Adipose tissue (tissue), 3 donors: Measurements from ENCODE around the gene LRRC66. TPM values are rescaled to one million over a fixed set of nuclear protein-coding genes. Genes with fewer than 3 reads are reported as not detected.

Source experiments
- H3K27ac ChIP-seq: one replicate; pipeline ENCODE4 v1.5.1; 2013; ENCODE audit warnings: low read depth, low read length
- WGBS, 3 donors: extraction: QIAGEN DNeasy Blood & Tissue Kit; methylation state at CpG; one replicate each; pipeline ENCODE4 v1.1.7; 2013; 5-methylcytosine and 5-hydroxymethylcytosine counted together
- polyA plus RNA-seq, 3 donors: library from polyadenylated mRNA; stranded (reverse); fragments of 200-250 nt; gene quantifications; one replicate each; pipeline ENCODE4 v1.2.3, GENCODE V29; 2013
- donor health status: healthy with polysubstance abuse.
- donor health status: Bipolar disorder and iron deficiency.
- donor health status: healthy.

The LRRC66 gene
- polyA plus RNA-seq, 3 donors: 0.07 to 0.27 (median 0.11) TPM

DNA sequence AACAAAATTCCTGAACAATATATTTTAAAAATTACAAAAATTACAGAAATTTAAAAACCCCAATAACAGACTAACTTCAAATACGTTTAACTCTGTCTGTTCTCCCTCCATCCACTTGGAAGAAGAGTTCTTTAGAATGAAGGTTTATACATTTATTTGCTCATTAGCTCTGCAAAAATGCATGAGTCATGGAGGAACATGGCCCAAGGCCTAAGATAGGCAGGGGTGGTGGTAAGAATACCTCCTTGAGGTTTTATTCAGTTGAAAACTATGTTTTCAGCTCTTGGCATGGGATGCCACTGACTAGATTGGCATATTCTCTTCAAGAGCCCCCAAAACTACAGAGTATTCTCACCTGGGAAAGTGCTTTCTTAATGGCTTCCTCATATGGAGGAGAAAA, 8.8 kb upstream of the LRRC66 start:
- H3K27ac ChIP-seq: no peak overlapping the region
- 76 to 90% (median 88%) methylated on average over 1 of the region's 1 CpG for WGBS, 3 donors

DNA sequence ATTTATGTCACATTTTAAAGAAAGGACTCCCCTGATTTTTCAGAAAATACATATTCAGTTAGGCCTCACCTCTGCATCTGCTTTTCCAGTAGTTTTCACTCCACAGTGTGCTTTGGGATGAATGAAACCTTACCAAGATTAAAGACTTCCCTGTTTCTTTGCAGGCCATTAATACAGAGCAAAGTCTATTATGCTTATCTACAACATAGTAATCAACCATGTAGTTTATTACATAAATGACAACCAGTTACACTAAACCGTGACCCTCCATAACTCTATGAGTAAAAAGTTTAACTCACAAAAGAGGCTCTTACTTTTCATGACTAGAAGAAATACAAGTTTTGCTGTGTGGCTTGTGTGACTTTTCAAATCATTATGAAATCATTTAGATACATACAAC, 2.3 kb downstream of the LRRC66 start:
- WGBS, 3 donors: 15 to 36% (median 34%) methylated on average over 1 of the region's 1 CpG

DNA sequence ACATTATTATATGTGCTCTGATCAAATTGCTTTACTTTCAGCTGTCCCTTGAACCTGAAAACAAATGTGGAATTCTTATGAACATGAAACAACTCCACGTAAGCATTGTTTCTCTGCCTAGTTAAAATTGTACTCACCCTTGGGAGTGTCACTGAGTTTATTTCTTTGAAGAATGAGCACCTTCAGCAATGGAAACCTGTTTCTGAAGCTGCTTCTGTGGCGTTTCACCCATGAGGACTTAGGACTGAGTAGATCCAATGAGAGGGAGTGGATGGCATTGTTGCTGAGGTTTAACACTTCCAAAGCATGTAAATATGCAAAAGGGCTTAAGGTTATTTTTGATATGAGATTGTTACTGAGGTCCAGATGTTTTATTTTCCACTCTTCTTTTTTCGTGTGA, 3.2 kb downstream of the LRRC66 start:
- H3K27ac ChIP-seq: no peak overlapping the region
- WGBS, 3 donors: 77 to 88% (median 85%) methylated on average over 3 of the region's 3 CpGs

More for the DNA sequence above, 2.3 kb downstream of the LRRC66 start:
- no peak overlapping the region for H3K27ac ChIP-seq

DNA sequence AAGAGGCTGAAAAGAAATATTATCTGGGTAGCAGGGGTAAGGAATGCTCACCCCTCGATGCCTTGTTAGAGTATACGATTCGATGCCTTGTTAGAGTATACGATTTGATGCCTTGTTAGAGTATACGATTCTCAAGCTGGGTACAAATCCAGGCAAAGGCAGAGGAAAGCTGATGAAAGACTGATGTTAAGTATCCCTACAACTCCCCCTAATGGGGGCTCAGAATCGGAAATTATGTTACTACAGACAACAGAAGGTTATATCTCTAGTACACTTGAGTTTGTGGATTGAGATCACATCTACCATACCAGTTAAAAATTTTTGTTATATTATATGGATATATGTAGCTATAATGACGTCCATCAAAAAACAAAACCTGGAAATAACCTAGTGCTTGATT, 4.8 kb downstream of the LRRC66 start:
- WGBS, 3 donors: 77 to 79% (median 78%) methylated on average over 7 of the region's 7 CpGs
- H3K27ac ChIP-seq: no peak overlapping the region

DNA sequence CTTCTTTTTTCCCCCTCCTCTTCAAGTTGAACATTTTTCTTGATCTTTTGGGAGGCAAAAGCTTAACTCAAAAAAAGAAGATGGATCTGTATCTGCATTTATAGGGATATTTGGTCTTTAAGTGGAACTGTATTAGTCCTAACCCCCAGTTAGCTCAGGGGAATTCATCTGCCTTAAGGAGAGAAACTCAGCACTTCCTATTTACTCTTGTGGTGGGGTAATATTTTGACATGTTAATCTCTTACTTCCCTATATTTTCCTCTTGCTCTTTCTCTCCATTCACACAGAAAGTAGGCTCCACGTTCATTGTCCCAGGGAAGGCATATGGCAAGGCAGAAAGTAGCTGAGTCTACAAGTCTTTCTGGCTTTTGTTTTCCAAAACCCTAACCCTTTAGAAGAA, 5.3 kb downstream of the LRRC66 start:
- H3K27ac ChIP-seq: no peak overlapping the region
- WGBS, 3 donors: 48 to 78% (median 50%) methylated on average over 1 of the region's 1 CpG

DNA sequence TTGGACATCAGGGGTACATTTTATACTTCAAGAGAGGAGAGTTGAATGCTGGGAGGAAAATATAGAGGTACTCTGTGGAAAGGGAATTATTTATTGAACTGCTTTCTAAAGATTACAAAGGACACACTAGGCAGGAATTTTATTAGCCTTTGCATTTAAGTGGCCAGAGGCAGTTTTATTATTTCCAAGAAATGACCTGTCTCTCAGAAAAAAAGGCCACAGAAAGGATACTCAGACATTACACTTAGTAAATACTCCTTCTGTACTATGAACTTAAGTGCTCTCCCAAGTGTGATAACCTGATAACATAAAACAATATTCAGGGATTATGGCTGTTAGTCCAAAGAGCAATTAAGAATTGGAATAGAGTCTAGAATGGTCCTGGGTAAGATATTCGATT, 7.5 kb downstream of the LRRC66 start:
- no peak overlapping the region for H3K27ac ChIP-seq
- WGBS, 3 donors: 90 to 94% (median 93%) methylated on average over 1 of the region's 1 CpG

DNA sequence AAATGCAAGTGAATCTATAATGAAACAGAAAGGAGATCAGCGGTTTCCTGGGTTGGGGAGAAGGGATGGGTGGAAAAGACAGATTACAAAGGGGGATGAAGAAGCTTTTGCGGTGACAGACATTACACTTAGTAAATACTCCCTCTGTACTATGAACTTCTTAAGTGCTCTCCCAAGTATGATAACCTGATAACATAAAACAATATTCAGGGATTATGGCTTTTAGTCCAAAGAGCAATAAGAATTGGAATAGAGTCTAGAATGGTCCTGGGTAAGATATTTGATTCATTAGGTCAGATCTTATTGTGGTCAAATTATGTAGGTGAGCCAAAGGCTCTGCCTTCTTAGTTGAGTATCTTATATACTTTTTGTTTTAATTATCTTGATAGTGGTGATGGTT, 9.2 kb downstream of the LRRC66 start:
- WGBS, 3 donors: 91 to 98% (median 94%) methylated on average over 2 of the region's 2 CpGs
- no peak overlapping the region for H3K27ac ChIP-seq

GRCh38 chr4:52006887-52007286, 13.3 kb downstream of the LRRC66 start:
- H3K27ac ChIP-seq: no peak overlapping the region
- WGBS, 3 donors: 86 to 96% (median 93%) methylated on average over 4 of the region's 4 CpGs

GRCh38 chr4:52005604-52006273, 14.4 kb downstream of the LRRC66 start:
- 96 to 100% (median 96%) methylated on average over 1 of the region's 2 CpGs for WGBS, 3 donors
- H3K27ac ChIP-seq: no peak overlapping the region

- no peak overlapping the region for H3K27ac ChIP-seq
Measured at GRCh38 chr4:52004414-52004813, 15.7 kb downstream of the LRRC66 start.

DNA sequence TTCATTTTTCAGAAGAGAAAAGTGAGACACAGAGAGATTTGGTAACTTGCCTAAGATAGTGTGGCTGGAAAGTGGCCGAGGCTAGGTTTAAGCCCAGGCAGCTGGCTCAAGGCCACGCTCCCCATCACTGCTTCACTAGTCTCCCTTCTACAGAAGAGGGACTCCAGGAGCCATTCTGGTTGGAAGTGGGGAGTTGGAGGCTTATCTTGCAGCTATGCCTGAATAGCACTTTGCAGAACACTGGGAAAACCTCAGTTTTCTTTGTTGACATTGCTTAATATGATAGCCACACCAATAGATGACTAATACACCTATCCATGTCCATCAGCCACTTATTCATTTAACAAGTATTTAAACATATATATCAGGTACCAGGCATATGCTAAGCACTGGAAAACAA, 18.5 kb downstream of the LRRC66 start:
- WGBS, 3 donors: 76 to 86% (median 82%) methylated on average over 2 of the region's 2 CpGs
- H3K27ac ChIP-seq: no peak overlapping the region

DNA sequence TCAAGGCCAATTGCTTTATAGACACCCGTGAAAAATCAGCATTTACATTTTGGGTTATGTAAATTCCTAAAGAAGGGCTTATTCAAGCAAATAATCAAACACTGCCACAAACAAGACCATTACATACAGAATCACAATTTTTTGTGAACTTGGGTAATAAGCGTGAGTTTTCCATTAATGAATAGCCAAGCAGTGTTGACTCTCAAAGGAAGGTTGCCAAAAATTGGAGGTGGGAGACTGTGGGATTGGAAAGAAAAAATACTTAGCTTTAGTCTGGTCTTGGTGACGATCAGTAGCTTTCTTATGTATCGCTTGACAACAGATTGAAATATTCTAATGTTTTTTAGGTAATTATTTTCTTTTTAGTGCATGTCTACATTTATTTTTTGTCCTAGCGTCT, 20.9 kb downstream of the LRRC66 start:
- 56 to 94% (median 92%) methylated on average over 5 of the region's 5 CpGs for WGBS, 3 donors
- no peak overlapping the region for H3K27ac ChIP-seq

GRCh38 chr4:51998837-51999236, 21.3 kb downstream of the LRRC66 start:
- no peak overlapping the region for H3K27ac ChIP-seq

GRCh38 chr4:51997647-51998046, 22.5 kb downstream of the LRRC66 start:
- H3K27ac ChIP-seq: no peak overlapping the region

- H3K27ac ChIP-seq: no peak overlapping the region
- WGBS, 3 donors: 50 to 60% (median 56%) methylated on average over 20 of the region's 20 CpGs
Measured at GRCh38 chr4:51995647-51996220, 24.4 kb downstream of the LRRC66 start.

- WGBS, 3 donors: 76 to 96% (median 88%) methylated on average over 1 of the region's 1 CpG
- H3K27ac ChIP-seq: no peak overlapping the region
Measured at GRCh38 chr4:51965862-51966261, 54.3 kb downstream of the LRRC66 start.

DNA sequence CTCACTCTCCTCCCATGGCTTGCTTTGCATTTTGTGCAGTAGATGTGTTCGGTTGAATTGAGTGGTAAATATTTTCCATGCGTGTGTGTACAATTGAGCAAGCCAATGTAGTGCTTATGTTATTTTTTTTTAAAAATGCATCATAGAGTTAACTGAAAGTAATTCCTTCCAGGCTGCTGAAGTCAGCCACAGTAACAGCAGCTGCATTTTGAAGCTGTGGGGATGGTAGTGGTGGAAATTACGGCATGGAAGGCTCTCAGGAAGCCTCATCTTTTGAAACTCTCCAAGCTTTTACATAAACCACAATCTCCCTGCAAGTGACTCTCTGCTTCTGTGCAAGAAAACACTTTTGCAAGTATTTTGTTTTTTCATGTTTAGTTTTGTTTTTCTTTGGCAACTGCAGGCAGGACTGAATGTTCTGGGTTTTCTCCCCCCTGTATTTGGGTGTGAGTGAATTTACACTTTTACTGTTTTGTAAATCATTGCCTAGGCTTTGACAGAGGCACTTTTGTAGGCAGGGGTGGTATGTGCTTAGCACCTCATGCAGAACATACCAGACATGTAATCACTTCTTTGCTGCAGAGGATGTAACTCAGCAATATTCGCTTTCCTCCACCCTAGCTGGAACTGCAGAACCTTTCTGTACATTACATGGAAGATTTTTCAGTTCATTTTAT, 56.2 kb downstream of the LRRC66 start:
- 56 to 74% (median 65%) methylated on average over 4 of the region's 4 CpGs for WGBS, 3 donors
- no peak overlapping the region for H3K27ac ChIP-seq

DNA sequence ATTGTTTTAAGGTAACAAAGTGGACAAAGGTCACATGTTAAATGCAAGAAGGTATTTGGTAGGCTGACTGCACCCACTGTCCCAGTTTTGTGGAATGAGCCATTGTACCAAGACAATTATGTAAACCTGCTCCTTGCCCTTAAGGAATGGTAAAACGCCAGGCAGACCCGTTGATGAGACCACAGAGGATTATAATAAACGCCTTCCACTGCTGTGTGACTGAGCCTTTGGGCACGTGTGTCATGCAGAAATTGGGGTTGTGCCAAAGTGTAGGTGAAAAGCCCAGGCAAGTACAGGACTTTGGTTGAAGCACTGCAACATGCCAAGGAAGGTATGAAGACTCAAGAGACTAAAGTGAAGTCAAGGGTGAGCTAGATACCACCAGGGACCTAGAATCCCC, 59.7 kb downstream of the LRRC66 start:
- no peak overlapping the region for H3K27ac ChIP-seq
- WGBS, 3 donors: 65% methylated on average over 4 of the region's 4 CpGs

- 47 to 79% (median 73%) methylated on average over 2 of the region's 2 CpGs for WGBS, 3 donors
- H3K27ac ChIP-seq: no peak overlapping the region
Measured at GRCh38 chr4:51958199-51958968, 61.8 kb downstream of the LRRC66 start.
